Articular chondrocyte of knee joint (primary cell): ENCODE data around the gene ADAD1. TPM values are rescaled to one million over a fixed set of nuclear protein-coding genes. Genes with fewer than 3 reads are reported as not detected.

Source experiments
- total RNA-seq: library from RNA; depleted of rRNA; stranded (reverse); fragments of >200 nt; gene quantifications from 2 replicates; pipeline ENCODE4 v1.2.3, GENCODE V29; 2012

ADAD1 gene
- not detected in 2 replicates for total RNA-seq

GRCh38 chr4:122378711-122379110 is at the start of gene ADAD1:
ADAD1 (plus strand) TSS chr4:122379011; CDS start chr4:122380070, 1,059 bp downstream.

GRCh38 chr4:122456231-122457116 is 77.7 kb downstream of the ADAD1 start, which contains the start of gene IL2:
IL2 (minus strand) TSS chr4:122456725; CDS start chr4:122456440, 285 bp downstream.

Other genes with a start within 250 kb of the ADAD1 start
- 138 and 149 TPM in 2 replicates for gene BLTP1, start 226.7 kb upstream of the ADAD1 start, total RNA-seq
- gene IL2, start 77.7 kb downstream of the ADAD1 start, total RNA-seq, result not detected in 2 replicates
- not detected in 2 replicates for gene IL21, start 242.1 kb downstream of the ADAD1 start, total RNA-seq